Gastrocnemius medialis (tissue), 4 donors: ENCODE data around the gene WDR48. TPM values are rescaled to one million over a fixed set of nuclear protein-coding genes. Genes with fewer than 3 reads are reported as not detected.

ENCODE experiments used
- microRNA-seq, 2 donors: library from miRNA; unstranded; fragments of <30 nt; microRNA quantifications; one replicate each; pipeline ENCODE4, GENCODE V29; 2016; ENCODE audit warnings: borderline replicate concordance in 2 of 2
- total RNA-seq, 4 donors: library from RNA; depleted of rRNA; stranded (reverse); fragments of >200 nt; gene quantifications; one replicate each; pipeline versions ENCODE4 v1.1.0 to v1.2.3, GENCODE V29; 2016

Gene WDR48
- total RNA-seq, 4 donors from 2014 or later: 14.8 to 26.5 (median 19.8) TPM

Small RNA genes lying within 50 kb of the gene (microRNA-seq; reads per million reads assigned to microRNA genes)
- 0 reads per million in 2 donors for gene MIR6822

Other genes with a start within 250 kb of the WDR48 start
- gene SCN10A, start 235.8 kb upstream of the WDR48 start, total RNA-seq: not detected
- gene SCN11A, start 72 bp upstream of the WDR48 start, total RNA-seq: under 1 TPM in 1 of 4 donors, not detected in 3; 0.04 TPM
- gene GORASP1, start 55.6 kb downstream of the WDR48 start, total RNA-seq: 10 to 100 TPM; 34.3 to 81.9 (median 38.5) TPM
- gene TTC21A, start 55.7 kb downstream of the WDR48 start, total RNA-seq: 1 to 10 TPM in 2 of 4 donors, under 1 TPM in 2; 0.33 to 4.3 (median 1.1) TPM
- gene CSRNP1, start 101.6 kb downstream of the WDR48 start, total RNA-seq: 10 to 100 TPM; 27.5 to 66.8 (median 42.3) TPM
- 100 to 1,000 TPM in 2 of 4 donors, 10 to 100 TPM in 2; 52.4 to 329 (median 128) TPM for gene XIRP1, start 140.6 kb downstream of the WDR48 start, total RNA-seq
- under 1 TPM; 0.25 to 0.49 (median 0.35) TPM for gene CX3CR1, start 228.0 kb downstream of the WDR48 start, total RNA-seq